K562 (cell line): ENCODE measurements around the gene NRTN. TPM values are rescaled to one million over a fixed set of nuclear protein-coding genes. Genes with fewer than 3 reads are reported as not detected.

ENCODE experiments used
- BDP1 ChIP-seq: IDR thresholded peaks from 3 replicates; pipeline ENCODE4 v1.6.1; 2011; ENCODE audit not compliant: insufficient read length, insufficient read depth
- CEBPG ChIP-seq, 3 experiments: fragments of 200-800 bp in 1 of 3; sonication (Bioruptor generic) in 1 of 3; sonication (generic) in 1 of 3; formaldehyde crosslinking in 1 of 3; IDR thresholded peaks in 2 of 3; conservative IDR thresholded peaks in 1 of 3; 2 replicates each; pipeline versions ENCODE4 v1.6.1 to v1.8.0; 2016 to 2022; ENCODE audit warnings: missing compliant biosample characterization in 2 of 3, missing genetic modification characterization in 2 of 3, mild to moderate bottlenecking in 1 of 3, missing genetic modification reagents in 1 of 3
- CREB3 ChIP-seq: fragments of 450-650 bp; conservative IDR thresholded peaks from 2 replicates; pipeline ENCODE4 v1.6.1; 2016; ENCODE audit warnings: missing genetic modification characterization, low read depth, mild to moderate bottlenecking, missing compliant biosample characterization, moderate library complexity
- CREBBP ChIP-seq: IDR thresholded peaks from one replicate; pipeline ENCODE4 v1.6.1; 2012; ENCODE audit warnings: low read depth, mild to moderate bottlenecking, control low read depth, inconsistent platforms, low read length
- CTCFL ChIP-seq: IDR thresholded peaks from 2 replicates; pipeline ENCODE4 v1.6.1; 2011; ENCODE audit warnings: borderline replicate concordance, low read depth, mild to moderate bottlenecking, moderate library complexity, low read length; ENCODE audit not compliant: insufficient read depth, poor library complexity, severe bottlenecking
- DDX20 ChIP-seq: fragments of 450-650 bp; IDR thresholded peaks from 2 replicates; pipeline ENCODE4 v1.6.1; 2016; ENCODE audit warnings: missing genetic modification characterization, low read depth, mild to moderate bottlenecking, missing compliant biosample characterization, moderate library complexity
- DMBX1 ChIP-seq: fragments of 250-450 bp; sonication (Bioruptor Pico); IDR thresholded peaks from 2 replicates; pipeline ENCODE4 v1.8.0; 2022; ENCODE audit warnings: inconsistent platforms, mild to moderate bottlenecking, moderate library complexity, borderline replicate concordance
- E2F4 ChIP-seq: sonication (generic); formaldehyde crosslinking; IDR thresholded peaks from 2 replicates; pipeline ENCODE4 v1.8.0; 2022; ENCODE audit warnings: mild to moderate bottlenecking, low read depth, missing genetic modification reagents
- EGR1 ChIP-seq: fragments of 450-650 bp; conservative IDR thresholded peaks from 2 replicates; pipeline ENCODE4 v1.6.1; 2017; ENCODE audit warnings: mild to moderate bottlenecking
- GATAD2B ChIP-seq: fragments of 450-650 bp; IDR thresholded peaks from 2 replicates; pipeline ENCODE4 v1.6.1; 2017; ENCODE audit warnings: mild to moderate bottlenecking, borderline replicate concordance
- KLF10 ChIP-seq: fragments of 250-450 bp; sonication (Bioruptor Pico); IDR thresholded peaks from 2 replicates; pipeline ENCODE4 v1.6.1; 2021; ENCODE audit warnings: matching md5 sums
- POLR2G ChIP-seq: fragments of 200-400 bp; formaldehyde crosslinking; IDR thresholded peaks from 2 replicates; pipeline ENCODE4 v1.6.1; 2017; ENCODE audit warnings: low read depth, mild to moderate bottlenecking, antibody characterized with exemption, low read length, moderate library complexity
- SMC3 ChIP-seq: conservative IDR thresholded peaks from 2 replicates; pipeline ENCODE4 v1.6.1; 2011; ENCODE audit warnings: low read depth, low read length, improper control_type of control experiment; ENCODE audit not compliant: insufficient read depth
- TAF1 ChIP-seq: IDR thresholded peaks from 2 replicates; pipeline ENCODE4 v1.6.1; 2011; ENCODE audit warnings: mild to moderate bottlenecking, low read length, moderate library complexity; ENCODE audit not compliant: insufficient read depth, control insufficient read depth, severe bottlenecking; ENCODE audit errors: extremely low read depth
- TRIM24 ChIP-seq, 2 experiments: fragments of 450-650 bp; IDR thresholded peaks; 2 replicates each; pipeline ENCODE4 v1.6.1; 2016
- WHSC1 ChIP-seq: IDR thresholded peaks from one replicate; pipeline ENCODE4 v1.6.1; 2012; ENCODE audit warnings: low read length, control low read depth, inconsistent platforms
- ZNF589 ChIP-seq: fragments of 200-800 bp; sonication (Bioruptor generic); IDR thresholded peaks from 2 replicates; pipeline ENCODE4 v1.6.1; 2016; ENCODE audit warnings: low read depth, missing genetic modification characterization, missing compliant biosample characterization
- polyA plus RNA-seq, 8 experiments: library from polyadenylated mRNA; depleted of rRNA in 4 of 8; stranded (reverse) in 5 of 8; unstranded in 3 of 8; fragments of >200 nt; fragmentation: Nextera tagmentation in 2 of 8; fragmentation: Illumina TruSeq in 1 of 8; extraction: Ambion mirVana in 2 of 8; extraction: Trizol in 1 of 8; gene quantifications; 2 replicates each; pipeline versions ENCODE4 v1.2.1 to v1.2.3, GENCODE V29; 2011 to 2014; ENCODE audit warnings: inconsistent platforms in 1 of 8, missing spikeins in 1 of 8
- total RNA-seq, 7 experiments: library from RNA; depleted of rRNA in 6 of 7; stranded (reverse); fragments of >200 nt in 6 of 7; fragmentation: Illumina TruSeq in 2 of 7; extraction: Trizol in 2 of 7; gene quantifications; 2 replicates each; pipeline versions ENCODE4 v1.2.1 to v1.2.3, GENCODE V29; 2011 to 2021; ENCODE audit warnings: low replicate concordance in 1 of 7
- TF ChIP-seq, protein P1 (sequence below): fragments of 250-450 bp; sonication (Bioruptor Pico); IDR thresholded peaks from 2 replicates; pipeline ENCODE4 v1.4.0; 2020; ENCODE audit warnings: mild to moderate bottlenecking

NRTN gene
- total and polyA plus RNA-seq, 9 of the 15 experiments (the other 6 are each of a cell fraction or from before 2014, with no cell fraction given) = 0.62 to 8.1 (median 1.6) TPM; not detected in 2

DNA sequence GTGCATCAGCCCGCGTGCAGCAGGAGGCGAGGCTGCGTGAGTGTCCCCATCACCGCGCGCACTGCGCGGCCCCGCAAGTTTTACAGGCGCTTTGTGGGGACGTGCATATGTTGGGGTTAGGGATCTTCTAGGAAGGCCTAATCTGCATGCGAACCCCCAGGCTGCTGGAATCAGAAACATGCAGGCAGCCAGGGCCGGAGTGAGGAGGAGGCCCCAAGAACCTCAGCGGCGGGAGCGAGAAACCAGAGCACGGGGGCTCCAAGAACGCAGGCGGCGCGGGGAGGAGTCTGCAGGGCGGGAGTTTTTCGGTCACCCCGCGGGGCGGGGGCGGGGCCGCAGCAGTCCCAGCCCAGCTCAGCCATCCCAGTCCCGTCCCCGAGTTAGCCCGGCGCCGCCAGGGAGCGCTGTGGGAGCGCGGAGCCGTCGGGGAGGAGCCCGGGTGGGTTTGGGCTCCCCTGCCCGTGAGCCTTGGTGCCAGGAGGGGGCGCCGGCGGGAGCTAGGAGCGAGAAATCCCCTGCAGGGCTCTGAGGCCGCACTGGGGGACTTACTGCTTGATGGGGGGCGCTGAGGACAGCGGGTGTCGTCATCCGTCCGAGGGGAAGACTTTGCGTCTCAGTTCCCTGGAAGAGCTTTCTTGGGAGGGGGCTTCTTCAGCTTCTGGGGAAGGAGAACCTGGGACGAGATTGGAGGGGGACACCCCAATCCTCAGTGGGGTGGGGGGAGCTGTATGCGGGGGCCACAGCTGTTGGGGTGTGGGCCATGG lies 933 bp upstream of the NRTN start (continued):
- TF ChIP-seq CREBBP = no peak
- peak; percentile 94 for TF ChIP-seq SMC3
- TF ChIP-seq, protein P1, sequence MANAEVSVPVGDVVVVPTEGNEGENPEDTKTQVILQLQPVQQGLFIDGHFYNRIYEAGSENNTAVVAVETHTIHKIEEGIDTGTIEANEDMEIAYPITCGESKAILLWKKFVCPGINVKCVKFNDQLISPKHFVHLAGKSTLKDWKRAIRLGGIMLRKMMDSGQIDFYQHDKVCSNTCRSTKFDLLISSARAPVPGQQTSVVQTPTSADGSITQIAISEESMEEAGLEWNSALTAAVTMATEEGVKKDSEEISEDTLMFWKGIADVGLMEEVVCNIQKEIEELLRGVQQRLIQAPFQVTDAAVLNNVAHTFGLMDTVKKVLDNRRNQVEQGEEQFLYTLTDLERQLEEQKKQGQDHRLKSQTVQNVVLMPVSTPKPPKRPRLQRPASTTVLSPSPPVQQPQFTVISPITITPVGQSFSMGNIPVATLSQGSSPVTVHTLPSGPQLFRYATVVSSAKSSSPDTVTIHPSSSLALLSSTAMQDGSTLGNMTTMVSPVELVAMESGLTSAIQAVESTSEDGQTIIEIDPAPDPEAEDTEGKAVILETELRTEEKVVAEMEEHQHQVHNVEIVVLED = no peak
- TF ChIP-seq BDP1 = no peak
- TF ChIP-seq GATAD2B = peak; percentile 94
- TF ChIP-seq E2F4 (CRISPR knock-in tag) = peak; percentile 87
- TF ChIP-seq CEBPG (CRISPR knock-in tag; IDR thresholded peaks at IDR 0.05) = peak; percentile 49; the same call in 1 of the 2 replicates
- TF ChIP-seq CEBPG (tag; conservative IDR thresholded peaks at IDR 0.05 in 1 of 2, IDR thresholded peaks at IDR 0.05 in 1 of 2) = no peak
- peak in 1 of 2 experiments; percentile 37; a peak in 2 of 4 replicates for TF ChIP-seq TRIM24 (IDR thresholded peaks at IDR 0.05)
- no peak for TF ChIP-seq KLF10 (CRISPR knock-in tag)
- TF ChIP-seq DDX20 (tag) = no peak
- no peak for TF ChIP-seq CREB3 (tag)
- 0 out of 2 replicates have a peak, but pooled peaks have one; percentile 15 for TF ChIP-seq DMBX1
- TF ChIP-seq CTCFL = peak; percentile 71
- TF ChIP-seq WHSC1 = no peak
- TF ChIP-seq TAF1 = peak; percentile 10
- no peak for TF ChIP-seq ZNF589 (CRISPR knock-in tag)
- TF ChIP-seq EGR1 = peak; percentile 81
- peak; percentile 61 for TF ChIP-seq POLR2G
